Endothelial cell (in vitro differentiated cells): ENCODE results near the gene EML3. TPM values are rescaled to one million over a fixed set of nuclear protein-coding genes. Genes with fewer than 3 reads are reported as not detected.

ENCODE experiments used
- DNase-seq: peaks from one replicate; pipeline ENCODE4 v3.0.0; 2021; ENCODE audit warnings: low spot score
- H3K27ac Mint-ChIP-seq: one replicate; pipeline ENCODE4 v1.8.0; 2021; ENCODE audit warnings: mixed read lengths, inconsistent platforms; ENCODE audit not compliant: unreplicated experiment
- H3K27me3 Mint-ChIP-seq: one replicate; pipeline ENCODE4 v1.8.0; 2021; ENCODE audit warnings: mild to moderate bottlenecking, moderate library complexity, mixed read lengths, inconsistent platforms; ENCODE audit not compliant: unreplicated experiment
- H3K36me3 Mint-ChIP-seq: one replicate; pipeline ENCODE4 v1.8.0; 2021; ENCODE audit warnings: mild to moderate bottlenecking, low read depth, mixed read lengths, inconsistent platforms; ENCODE audit not compliant: unreplicated experiment
- H3K4me1 Mint-ChIP-seq: one replicate; pipeline ENCODE4 v1.8.0; 2021; ENCODE audit warnings: mild to moderate bottlenecking, mixed read lengths, inconsistent platforms; ENCODE audit not compliant: unreplicated experiment
- H3K4me3 Mint-ChIP-seq: one replicate; pipeline ENCODE4 v1.8.0; 2021; ENCODE audit warnings: mild to moderate bottlenecking, mixed read lengths, inconsistent platforms; ENCODE audit not compliant: unreplicated experiment
- H3K9me3 Mint-ChIP-seq: one replicate; pipeline ENCODE4 v1.8.0; 2021; ENCODE audit warnings: mixed read lengths, inconsistent platforms; ENCODE audit not compliant: unreplicated experiment
- CTCF ChIP-seq: fragments of 200-600 bp; sonication (generic); IDR thresholded peaks from one replicate; pipeline ENCODE4 v1.5.0; 2021; ENCODE audit warnings: antibody characterized with exemption; ENCODE audit not compliant: unreplicated experiment
- total RNA-seq: library from RNA; stranded (reverse); fragmentation: NEBNext Ultra II Directional; extraction: Animal tissue kit (Norgen Biotek cat#: 25700); gene quantifications from one replicate; pipeline ENCODE4 v1.2.1, GENCODE V29; 2021; ENCODE audit not compliant: unreplicated experiment

The EML3 gene
- total RNA-seq, 1 donor from 2014 or later = 98.6 TPM

GRCh38 chr11:62615521-62615920 is 2.9 kb upstream of the EML3 start:
- no peak for TF ChIP-seq CTCF
- Mint-ChIP-seq H3K4me3 (no peak overlapping the region), H3K27me3 (peaks cover 16% of the 10 kb centered on the region), H3K27ac (no peak overlapping the region), H3K4me1 (peaks cover 9% of the 10 kb centered on the region), H3K36me3 (peaks cover 5% of the 10 kb centered on the region), H3K9me3 (no peaks in the 10 kb centered on the region)
- no peak for DNase-seq

GRCh38 chr11:62614275-62614674 is 1.7 kb upstream of the EML3 start:
- peaks cover 14% of the 10 kb centered on the region for H3K4me1 Mint-ChIP-seq
- TF ChIP-seq CTCF = no peak
- no peak overlapping the region for H3K4me3 Mint-ChIP-seq
- peaks cover 5% of the 10 kb centered on the region for H3K36me3 Mint-ChIP-seq
- peaks cover 14% of the 10 kb centered on the region for H3K27me3 Mint-ChIP-seq
- peak overlapping the region; percentile 78 for H3K27ac Mint-ChIP-seq
- no peaks in the 10 kb centered on the region for H3K9me3 Mint-ChIP-seq
- no peak for DNase-seq

- peak; percentile 15 for DNase-seq
Observed at GRCh38 chr11:62613291-62613778, 760 bp upstream of the EML3 start.

GRCh38 chr11:62611705-62612365 is 740 bp downstream of the EML3 start:
- Mint-ChIP-seq H3K36me3 (peaks cover 21% of the 10 kb centered on the region), H3K4me1 (peaks cover 19% of the 10 kb centered on the region), H3K9me3 (no peaks in the 10 kb centered on the region), H3K27me3 (peaks cover 18% of the 10 kb centered on the region), H3K4me3 (peak overlapping the region; percentile 94), H3K27ac (peak overlapping the region; percentile 76)
- peak; percentile 21 for DNase-seq
- no peak for TF ChIP-seq CTCF

More at GRCh38 chr11:62613291-62613778, 760 bp upstream of the EML3 start:
- TF ChIP-seq CTCF = no peak
- no peak overlapping the region for H3K4me3 Mint-ChIP-seq
- peaks cover 14% of the 10 kb centered on the region for H3K4me1 Mint-ChIP-seq
- H3K27ac Mint-ChIP-seq = no peak overlapping the region
- H3K27me3 Mint-ChIP-seq = peaks cover 18% of the 10 kb centered on the region
- H3K9me3 Mint-ChIP-seq = no peaks in the 10 kb centered on the region
- peaks cover 12% of the 10 kb centered on the region for H3K36me3 Mint-ChIP-seq

GRCh38 chr11:62610814-62611704 is 1.5 kb downstream of the EML3 start:
- no peak overlapping the region for H3K27ac Mint-ChIP-seq
- no peak for TF ChIP-seq CTCF
- no peak for DNase-seq
- H3K4me1 Mint-ChIP-seq = peaks cover 19% of the 10 kb centered on the region
- peak overlapping the region; percentile 94 for H3K4me3 Mint-ChIP-seq
- peaks cover 18% of the 10 kb centered on the region for H3K27me3 Mint-ChIP-seq
- peaks cover 24% of the 10 kb centered on the region for H3K36me3 Mint-ChIP-seq
- H3K9me3 Mint-ChIP-seq = no peaks in the 10 kb centered on the region
